Keratinocyte (primary cell): ENCODE data around the gene FRMD4B.

Experiments used
- CTCF ChIP-seq, 3 experiments: IDR thresholded peaks in 1 of 3; conservative IDR thresholded peaks in 1 of 3; optimal IDR thresholded peaks in 1 of 3; 2 replicates in 2 of 3; 3 replicates in 1 of 3; pipeline versions ENCODE3 to v1.5.1; 2011; ENCODE audit warnings: low read length in 3 of 3, mild to moderate bottlenecking in 3 of 3, moderate library complexity in 2 of 3, control low read depth in 1 of 3, inconsistent platforms in 1 of 3; ENCODE audit not compliant: insufficient read depth in 2 of 3; ENCODE audit errors: extremely low read depth in 1 of 3
- EZH2 ChIP-seq: IDR thresholded peaks from one replicate; pipeline ENCODE4 v1.6.1; 2012; ENCODE audit warnings: inconsistent platforms, mild to moderate bottlenecking, low read length, moderate library complexity

GRCh38 chr3:69143612-69144011, 242.3 kb downstream of the FRMD4B start:
- no peak for TF ChIP-seq CTCF (optimal IDR thresholded peaks at IDR 0.05 in 1 of 3, IDR thresholded peaks at IDR 0.05 in 1 of 3, conservative IDR thresholded peaks at IDR 0.05 in 1 of 3; ENCODE audit: extremely low read depth in 1 of 3, insufficient read depth in 2 of 3, low read length in 3 of 3)
- no peak for TF ChIP-seq EZH2
